ENCODE measurements around the gene CLVS2. TPM values are rescaled to one million over a fixed set of nuclear protein-coding genes. Genes with fewer than 3 reads are reported as not detected.

Gene CLVS2
- total RNA-seq, 1 experiment from 2014 or later = not detected

Other genes with a start within 250 kb of the CLVS2 start
- not detected in 2 replicates for gene FABP7, start 216.5 kb upstream of the CLVS2 start, total RNA-seq (2014; rRNA removed; shearing (Covaris generic))
- gene SMPDL3A, start 207.0 kb upstream of the CLVS2 start, total RNA-seq (2014; rRNA removed; shearing (Covaris generic)) = 6.1 and 8.4 TPM in 2 replicates

Data from HT1080 (cell line).